GM10266 (cell line): ENCODE measurements around the gene GNG7.

Source experiments
- DNase-seq: peaks from one replicate; pipeline ENCODE4 v3.0.0; 2012; ENCODE audit errors: extremely low spot score
- TF ChIP-seq, protein P1 (sequence below): IDR thresholded peaks from 2 replicates; pipeline ENCODE4 v1.5.1; 2012; ENCODE audit warnings: mild to moderate bottlenecking, low read depth; ENCODE audit not compliant: control insufficient read depth, insufficient read depth; ENCODE audit errors: missing control alignments

The GNG7 gene

DNA sequence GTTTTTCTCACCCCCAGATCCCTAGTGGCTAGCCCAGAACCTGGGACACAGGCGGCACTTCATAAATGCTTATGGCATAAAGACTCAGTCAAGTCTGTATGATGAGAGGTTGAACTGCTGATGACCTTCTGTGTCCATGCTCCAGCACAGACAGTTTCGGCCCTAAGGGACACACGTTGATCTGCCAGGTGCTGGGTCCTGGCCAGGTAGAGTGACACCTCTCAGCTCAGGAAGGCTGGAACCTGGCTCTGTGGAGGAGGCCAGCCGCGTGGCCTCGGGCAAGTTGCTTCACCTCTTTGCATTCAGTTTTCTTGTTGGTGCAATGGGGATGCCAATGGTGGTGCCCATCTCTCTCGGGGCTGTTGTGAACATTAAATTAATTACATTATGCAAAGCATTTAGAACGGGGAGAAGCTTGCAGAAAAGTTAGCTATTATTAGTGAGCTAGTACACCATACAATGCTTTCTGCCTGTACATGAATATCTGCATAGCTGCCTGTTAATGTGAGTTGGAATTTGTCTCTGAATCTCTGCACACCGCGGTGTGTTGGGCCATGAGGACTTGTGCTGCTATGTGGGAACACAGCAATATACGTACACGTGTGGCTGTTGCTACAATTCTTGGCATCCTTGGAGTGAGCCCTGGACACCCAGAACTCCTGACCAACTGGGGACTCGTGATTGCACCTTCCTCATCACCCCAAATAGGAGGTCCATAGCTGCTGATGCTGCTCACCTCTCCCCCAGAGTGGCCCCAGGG is 218.1 kb downstream of the GNG7 start:
- DNase-seq = no peak
- TF ChIP-seq, protein P1, sequence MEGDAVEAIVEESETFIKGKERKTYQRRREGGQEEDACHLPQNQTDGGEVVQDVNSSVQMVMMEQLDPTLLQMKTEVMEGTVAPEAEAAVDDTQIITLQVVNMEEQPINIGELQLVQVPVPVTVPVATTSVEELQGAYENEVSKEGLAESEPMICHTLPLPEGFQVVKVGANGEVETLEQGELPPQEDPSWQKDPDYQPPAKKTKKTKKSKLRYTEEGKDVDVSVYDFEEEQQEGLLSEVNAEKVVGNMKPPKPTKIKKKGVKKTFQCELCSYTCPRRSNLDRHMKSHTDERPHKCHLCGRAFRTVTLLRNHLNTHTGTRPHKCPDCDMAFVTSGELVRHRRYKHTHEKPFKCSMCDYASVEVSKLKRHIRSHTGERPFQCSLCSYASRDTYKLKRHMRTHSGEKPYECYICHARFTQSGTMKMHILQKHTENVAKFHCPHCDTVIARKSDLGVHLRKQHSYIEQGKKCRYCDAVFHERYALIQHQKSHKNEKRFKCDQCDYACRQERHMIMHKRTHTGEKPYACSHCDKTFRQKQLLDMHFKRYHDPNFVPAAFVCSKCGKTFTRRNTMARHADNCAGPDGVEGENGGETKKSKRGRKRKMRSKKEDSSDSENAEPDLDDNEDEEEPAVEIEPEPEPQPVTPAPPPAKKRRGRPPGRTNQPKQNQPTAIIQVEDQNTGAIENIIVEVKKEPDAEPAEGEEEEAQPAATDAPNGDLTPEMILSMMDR = no peak

DNA sequence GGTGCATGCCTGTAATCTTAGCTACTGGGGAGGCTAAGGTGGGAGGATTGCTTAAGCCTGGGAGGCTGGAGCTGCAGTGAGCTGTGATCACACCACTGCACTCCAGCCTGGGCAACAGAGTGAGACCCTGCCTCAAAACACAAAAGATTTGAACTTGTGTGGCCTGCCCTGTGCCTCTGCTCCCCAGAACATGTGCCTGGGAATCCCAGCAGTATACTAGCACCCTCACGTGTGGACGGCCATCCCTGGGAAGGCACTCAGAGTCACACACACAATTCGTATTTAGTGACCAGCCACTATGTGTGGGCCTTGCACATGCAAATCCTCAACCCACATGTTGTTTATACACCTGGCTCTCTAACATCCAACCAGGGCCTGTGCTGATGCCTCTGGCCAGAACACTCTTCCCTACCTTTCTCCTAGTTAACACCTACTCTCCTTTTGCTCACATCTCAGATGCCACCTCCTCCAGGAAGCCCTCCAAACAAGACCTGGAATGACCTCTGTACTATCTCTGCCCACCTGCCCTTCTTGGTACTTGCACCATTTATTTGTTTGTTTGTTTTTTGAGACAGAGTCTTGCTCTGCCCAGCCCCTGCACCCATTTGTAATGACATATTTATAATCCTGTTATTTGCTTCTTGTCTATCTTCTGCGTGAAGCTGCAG is 218.9 kb downstream of the GNG7 start:
- TF ChIP-seq, protein P1 = no peak
- no peak for DNase-seq

DNA sequence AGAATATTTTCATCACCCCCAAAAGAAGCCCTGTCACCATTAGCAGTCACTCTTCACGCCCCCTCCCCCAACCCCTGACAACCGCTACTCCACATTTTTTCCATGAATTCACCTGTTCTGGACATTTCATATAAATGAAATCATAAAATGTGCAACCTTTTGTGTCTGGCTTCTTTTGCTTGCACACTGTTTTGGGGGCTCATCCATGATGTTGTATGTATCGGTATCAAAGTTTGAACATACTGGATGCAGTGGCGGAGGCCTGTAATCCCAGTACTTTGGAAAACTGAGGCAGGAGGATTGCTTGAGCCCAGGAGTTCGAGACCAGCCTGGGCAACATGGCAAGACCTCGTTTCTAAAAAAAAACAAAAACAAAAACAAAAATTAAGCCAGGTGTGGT is 219.4 kb downstream of the GNG7 start:
- TF ChIP-seq, protein P1 = no peak
- no peak for DNase-seq

DNA sequence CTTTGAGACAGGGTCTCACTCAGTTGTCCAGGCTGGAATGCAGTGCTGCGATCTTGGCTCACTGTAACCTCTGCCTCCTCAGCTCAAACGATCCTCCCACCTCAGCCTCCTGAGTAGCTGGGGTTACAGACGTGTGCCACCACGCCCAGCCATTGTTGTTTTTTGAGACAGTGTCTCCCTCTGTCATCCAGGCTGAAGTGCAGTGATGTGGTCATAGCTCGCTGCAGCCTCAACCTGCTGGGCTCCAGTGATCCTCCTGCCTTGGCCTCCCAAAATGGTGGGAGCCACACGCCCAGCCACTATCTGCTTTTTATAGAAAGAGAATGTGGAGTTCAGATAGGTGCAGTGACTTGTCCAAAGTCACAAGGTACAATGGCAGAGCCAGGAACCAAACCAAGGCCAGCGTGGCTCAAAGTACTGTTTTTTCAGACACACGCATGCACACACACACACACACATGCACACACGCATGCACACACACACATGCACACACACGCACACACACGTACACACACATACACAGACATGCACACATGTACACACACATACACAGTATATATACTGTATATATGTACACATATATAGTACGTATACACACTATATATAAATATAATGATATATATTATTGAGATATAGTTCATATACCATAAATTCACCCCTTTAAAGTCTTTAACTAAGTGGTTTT is 220.0 kb downstream of the GNG7 start:
- no peak for DNase-seq
- TF ChIP-seq, protein P1 = no peak

DNA sequence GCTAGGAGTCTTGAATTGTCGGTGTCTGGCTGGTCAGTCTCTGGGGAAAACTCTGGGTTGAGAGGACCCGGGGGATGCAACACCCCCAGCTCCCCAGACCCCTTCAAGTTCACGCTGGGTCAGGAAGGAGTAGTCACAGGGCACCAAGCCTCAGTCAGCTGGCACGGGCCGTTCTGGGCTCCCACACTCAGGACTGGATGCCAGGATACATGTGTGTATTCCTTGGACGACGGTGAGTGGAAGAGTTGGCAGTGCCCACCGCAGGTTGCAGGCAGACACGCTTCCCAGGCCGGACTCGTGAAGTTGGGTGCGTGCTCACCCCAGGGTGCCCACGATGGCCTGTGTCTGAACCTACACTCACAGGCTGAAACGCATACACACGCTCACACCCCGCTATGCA is 221.0 kb downstream of the GNG7 start:
- DNase-seq = no peak

DNA sequence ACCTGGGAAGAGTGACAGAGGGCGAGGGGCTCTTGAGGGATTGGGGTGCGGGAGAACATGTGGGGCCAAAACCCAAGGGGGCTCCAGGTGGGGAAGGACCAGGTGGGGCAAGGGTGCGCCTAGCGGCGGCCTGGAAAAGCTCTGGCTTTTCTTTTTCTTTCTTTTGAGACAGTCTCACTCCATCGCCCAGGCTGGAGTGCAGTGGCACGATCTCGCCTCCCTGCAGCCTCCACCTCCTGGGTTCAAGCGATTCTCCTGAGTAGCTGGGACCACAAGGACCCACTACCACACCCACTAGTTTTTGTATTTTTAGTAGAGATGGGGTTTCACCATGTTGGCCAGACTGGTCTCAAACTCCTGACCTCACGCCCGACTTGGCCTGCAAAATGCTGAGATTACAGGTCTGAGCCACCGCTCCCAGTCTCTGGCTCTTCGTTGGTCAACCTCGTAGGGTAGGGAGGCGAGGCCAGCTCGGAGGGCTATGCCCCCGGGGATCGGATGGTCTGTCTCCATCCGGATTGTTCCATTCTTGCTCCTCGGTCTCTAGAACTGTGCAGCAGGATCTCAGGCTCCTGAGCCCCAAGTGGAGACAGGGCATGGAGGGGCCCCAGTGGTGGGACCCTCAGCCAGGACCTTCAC is 222.8 kb downstream of the GNG7 start:
- DNase-seq = peak; percentile 51
- TF ChIP-seq, protein P1 = no peak

More for the DNA sequence above, 221.0 kb downstream of the GNG7 start:
- TF ChIP-seq, protein P1 = no peak
